GM10266 (cell line): ENCODE measurements around the gene RTP2.
"Not testable (repeated sequence)": the region's sequence is repeated elsewhere in the genome, so short reads cannot be mapped to it uniquely, and the experiment has no call there.

Experiments
- DNase-seq: peaks from one replicate; pipeline ENCODE4 v3.0.0; 2012; ENCODE audit errors: extremely low spot score
- TF ChIP-seq, protein P1 (sequence below): IDR thresholded peaks from 2 replicates; pipeline ENCODE4 v1.5.1; 2012; ENCODE audit warnings: mild to moderate bottlenecking, low read depth; ENCODE audit not compliant: control insufficient read depth, insufficient read depth; ENCODE audit errors: missing control alignments

RTP2 gene

GRCh38 chr3:187684880-187685279 is 17.5 kb downstream of the RTP2 start:
- DNase-seq = no peak
- TF ChIP-seq, protein P1, sequence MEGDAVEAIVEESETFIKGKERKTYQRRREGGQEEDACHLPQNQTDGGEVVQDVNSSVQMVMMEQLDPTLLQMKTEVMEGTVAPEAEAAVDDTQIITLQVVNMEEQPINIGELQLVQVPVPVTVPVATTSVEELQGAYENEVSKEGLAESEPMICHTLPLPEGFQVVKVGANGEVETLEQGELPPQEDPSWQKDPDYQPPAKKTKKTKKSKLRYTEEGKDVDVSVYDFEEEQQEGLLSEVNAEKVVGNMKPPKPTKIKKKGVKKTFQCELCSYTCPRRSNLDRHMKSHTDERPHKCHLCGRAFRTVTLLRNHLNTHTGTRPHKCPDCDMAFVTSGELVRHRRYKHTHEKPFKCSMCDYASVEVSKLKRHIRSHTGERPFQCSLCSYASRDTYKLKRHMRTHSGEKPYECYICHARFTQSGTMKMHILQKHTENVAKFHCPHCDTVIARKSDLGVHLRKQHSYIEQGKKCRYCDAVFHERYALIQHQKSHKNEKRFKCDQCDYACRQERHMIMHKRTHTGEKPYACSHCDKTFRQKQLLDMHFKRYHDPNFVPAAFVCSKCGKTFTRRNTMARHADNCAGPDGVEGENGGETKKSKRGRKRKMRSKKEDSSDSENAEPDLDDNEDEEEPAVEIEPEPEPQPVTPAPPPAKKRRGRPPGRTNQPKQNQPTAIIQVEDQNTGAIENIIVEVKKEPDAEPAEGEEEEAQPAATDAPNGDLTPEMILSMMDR = no peak

DNA sequence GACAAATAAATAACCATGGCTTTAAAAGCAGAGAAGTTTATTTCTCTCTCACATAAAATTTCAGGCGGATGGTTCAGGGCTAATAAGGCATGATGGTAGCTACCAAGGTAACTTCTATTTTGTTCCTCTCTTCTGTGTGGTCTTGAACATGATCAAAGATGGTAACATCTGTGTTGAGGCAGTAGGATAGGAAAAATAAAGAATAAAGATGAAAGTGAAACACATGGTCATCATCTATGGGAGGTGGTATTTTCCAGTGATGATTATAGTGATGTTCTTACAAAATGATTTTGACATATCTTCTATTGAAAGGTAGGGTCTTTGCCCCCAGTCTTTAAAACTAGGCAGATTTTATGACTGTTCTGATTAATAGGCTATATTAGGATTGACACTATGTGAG is 17.9 kb downstream of the RTP2 start:
- no peak for DNase-seq
- TF ChIP-seq, protein P1 = no peak

GRCh38 chr3:187681756-187682155 is 20.6 kb downstream of the RTP2 start:
- DNase-seq = not testable (repeated sequence)

- DNase-seq = peak; percentile 84
- TF ChIP-seq, protein P1 = peak; percentile 99
Measured at GRCh38 chr3:187679638-187680396, 22.5 kb downstream of the RTP2 start.

- DNase-seq = peak; percentile 62
Measured at GRCh38 chr3:187678726-187679268, 23.6 kb downstream of the RTP2 start.

GRCh38 chr3:187677604-187678003 is 24.8 kb downstream of the RTP2 start:
- TF ChIP-seq, protein P1 = no peak
- no peak for DNase-seq

More at GRCh38 chr3:187678726-187679268, 23.6 kb downstream of the RTP2 start:
- TF ChIP-seq, protein P1 = peak; percentile 79

GRCh38 chr3:187673012-187673411 is 29.3 kb downstream of the RTP2 start:
- TF ChIP-seq, protein P1 = no peak
- no peak for DNase-seq
